22Rv1 (cell line): Measurements from ENCODE around the gene WDFY2.

Experiments used
- H3K27ac ChIP-seq: fragments of 450-650 bp; 2 replicates; pipeline ENCODE4 v1.5.1; 2017
- ZFX ChIP-seq: fragments of 450-650 bp; IDR thresholded peaks from 2 replicates; pipeline ENCODE4 v1.6.1; 2017; ENCODE audit warnings: antibody characterized with exemption, borderline replicate concordance
- TF ChIP-seq, protein P1 (sequence below): fragments of 450-650 bp; IDR thresholded peaks from 2 replicates; pipeline ENCODE4 v1.5.1; 2017; ENCODE audit warnings: mild to moderate bottlenecking

The WDFY2 gene

DNA sequence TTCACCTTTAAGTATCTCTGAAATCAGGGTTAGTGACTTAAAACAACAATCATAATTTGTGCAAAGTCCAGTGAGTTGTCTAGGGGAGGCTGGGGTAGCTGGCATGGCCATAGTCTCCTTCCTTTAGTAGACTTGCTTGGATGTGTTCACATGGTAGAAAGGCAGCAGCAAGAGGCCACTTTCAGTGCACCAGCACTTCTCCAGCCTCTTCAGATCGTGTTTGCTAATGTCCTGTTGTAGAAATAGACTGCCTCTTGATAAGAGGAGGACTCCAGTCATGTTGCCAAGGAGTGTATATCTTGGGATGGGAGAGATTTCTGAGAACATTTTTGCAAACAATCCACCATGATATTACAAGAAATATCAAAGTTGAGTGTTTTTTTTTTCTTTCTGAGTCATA is 22.9 kb downstream of the WDFY2 start:
- TF ChIP-seq, protein P1, sequence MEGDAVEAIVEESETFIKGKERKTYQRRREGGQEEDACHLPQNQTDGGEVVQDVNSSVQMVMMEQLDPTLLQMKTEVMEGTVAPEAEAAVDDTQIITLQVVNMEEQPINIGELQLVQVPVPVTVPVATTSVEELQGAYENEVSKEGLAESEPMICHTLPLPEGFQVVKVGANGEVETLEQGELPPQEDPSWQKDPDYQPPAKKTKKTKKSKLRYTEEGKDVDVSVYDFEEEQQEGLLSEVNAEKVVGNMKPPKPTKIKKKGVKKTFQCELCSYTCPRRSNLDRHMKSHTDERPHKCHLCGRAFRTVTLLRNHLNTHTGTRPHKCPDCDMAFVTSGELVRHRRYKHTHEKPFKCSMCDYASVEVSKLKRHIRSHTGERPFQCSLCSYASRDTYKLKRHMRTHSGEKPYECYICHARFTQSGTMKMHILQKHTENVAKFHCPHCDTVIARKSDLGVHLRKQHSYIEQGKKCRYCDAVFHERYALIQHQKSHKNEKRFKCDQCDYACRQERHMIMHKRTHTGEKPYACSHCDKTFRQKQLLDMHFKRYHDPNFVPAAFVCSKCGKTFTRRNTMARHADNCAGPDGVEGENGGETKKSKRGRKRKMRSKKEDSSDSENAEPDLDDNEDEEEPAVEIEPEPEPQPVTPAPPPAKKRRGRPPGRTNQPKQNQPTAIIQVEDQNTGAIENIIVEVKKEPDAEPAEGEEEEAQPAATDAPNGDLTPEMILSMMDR, result no peak
- no peak for TF ChIP-seq ZFX

DNA sequence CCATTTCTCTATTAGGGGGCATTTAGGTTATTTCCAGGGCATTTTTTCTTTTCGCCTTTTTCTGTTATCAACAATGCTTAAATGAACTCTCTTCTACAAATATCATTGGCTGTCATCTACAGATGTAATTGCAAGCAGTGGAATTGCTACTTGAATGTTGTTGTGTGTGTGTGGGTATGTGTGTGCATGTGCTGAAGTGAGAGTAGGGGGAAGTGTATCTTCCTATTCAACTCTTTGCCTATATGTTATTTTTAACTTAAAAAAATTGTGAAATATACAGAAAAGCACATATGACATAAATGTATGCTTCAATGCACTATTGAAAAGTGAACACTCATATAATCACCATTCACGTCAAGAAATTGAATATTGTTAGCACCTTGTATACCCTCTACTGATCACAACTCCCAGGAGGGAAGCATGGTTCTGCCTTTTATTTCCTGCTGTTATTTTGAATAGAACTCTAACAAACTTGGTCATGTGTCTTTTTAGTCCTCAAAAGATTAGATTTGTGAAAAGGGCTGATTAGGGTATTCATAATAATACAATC is 24.7 kb downstream of the WDFY2 start:
- TF ChIP-seq, protein P1, result no peak
- no peak for TF ChIP-seq ZFX
- no peak overlapping the region for H3K27ac ChIP-seq

More for the DNA sequence above, 22.9 kb downstream of the WDFY2 start:
- H3K27ac ChIP-seq, result no peak overlapping the region

DNA sequence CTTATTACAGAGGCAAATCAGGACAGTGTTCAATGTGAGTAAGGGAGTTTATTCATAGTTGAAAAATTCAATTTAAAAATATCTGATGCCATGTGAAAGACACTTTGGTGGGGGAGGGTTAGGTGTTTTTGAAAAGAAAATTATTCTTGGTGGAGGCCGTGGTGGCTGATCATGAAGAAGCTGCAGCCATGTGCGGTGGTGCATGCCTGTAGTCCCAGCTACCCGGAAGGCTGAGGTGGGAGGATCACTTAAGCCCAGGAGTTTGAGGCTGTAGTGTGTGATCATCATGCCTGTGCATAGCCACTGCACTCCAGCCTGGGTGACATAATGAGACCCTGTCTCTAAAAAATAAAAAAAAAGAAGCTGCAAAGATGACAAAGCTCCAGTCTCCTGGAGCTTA is 28.6 kb downstream of the WDFY2 start:
- TF ChIP-seq, protein P1, result no peak
- TF ChIP-seq ZFX, result no peak
- no peak overlapping the region for H3K27ac ChIP-seq

DNA sequence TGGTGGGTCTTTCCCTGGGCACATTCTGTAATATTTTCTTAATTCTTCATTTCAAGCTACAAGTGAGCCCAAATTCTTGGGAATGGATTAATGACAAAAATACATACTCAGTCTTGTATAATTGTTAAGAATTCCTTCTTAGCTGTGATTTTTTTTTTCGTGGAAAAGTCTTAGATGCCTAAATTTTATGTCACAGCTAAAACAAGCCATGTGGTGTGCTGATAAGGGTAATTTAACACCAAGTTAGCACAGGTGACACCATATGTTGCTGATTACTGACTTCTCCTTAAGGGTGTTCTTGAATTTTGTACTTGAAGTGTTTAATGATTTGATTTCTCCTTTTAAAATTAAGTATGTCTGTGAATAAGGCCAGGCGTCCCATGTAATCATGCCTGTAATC is 29.3 kb downstream of the WDFY2 start:
- no peak for TF ChIP-seq ZFX
- TF ChIP-seq, protein P1, result no peak
- no peak overlapping the region for H3K27ac ChIP-seq

DNA sequence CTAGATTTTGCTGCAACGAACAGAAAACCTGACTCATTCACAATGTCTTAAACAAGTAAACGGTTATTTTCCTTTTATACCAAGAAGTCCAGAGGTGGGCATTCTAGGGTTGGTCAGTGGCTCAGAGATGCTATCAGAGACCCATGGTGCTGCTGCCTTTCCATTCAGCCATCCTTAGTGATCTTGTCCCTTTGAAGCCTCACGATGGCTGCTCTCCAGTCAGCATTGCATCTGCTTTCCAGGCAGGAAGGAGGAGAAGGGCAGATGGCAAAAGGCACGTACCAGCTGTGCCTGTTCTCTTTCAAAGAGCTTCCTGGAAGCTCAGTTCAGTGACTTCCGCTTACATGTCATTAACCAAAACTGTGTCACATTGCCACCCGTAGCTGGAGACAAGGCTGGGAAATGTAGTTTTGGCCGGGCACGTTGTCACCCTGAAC is 30.1 kb downstream of the WDFY2 start:
- no peak overlapping the region for H3K27ac ChIP-seq
- no peak for TF ChIP-seq ZFX
- TF ChIP-seq, protein P1, result no peak

DNA sequence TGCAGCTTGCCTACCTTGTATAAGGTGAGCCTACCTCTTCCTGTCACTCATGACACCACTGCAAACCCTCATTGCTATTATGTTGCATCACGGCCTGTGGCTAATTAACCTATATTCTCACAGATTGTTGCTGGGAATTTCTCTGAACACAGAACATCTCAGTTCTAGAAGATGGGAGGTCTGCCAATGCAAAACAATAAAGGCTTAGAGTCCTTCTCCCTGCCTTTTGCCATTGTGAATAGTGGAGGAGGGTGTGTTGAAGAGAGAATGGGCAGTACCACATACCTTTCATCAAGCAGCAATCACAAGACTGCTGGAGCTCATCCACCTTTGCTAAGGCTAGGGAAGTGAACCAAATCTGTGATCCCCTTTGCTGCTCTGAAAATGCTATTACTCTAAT is 34.4 kb downstream of the WDFY2 start:
- H3K27ac ChIP-seq, result no peak overlapping the region
- TF ChIP-seq ZFX, result no peak
- TF ChIP-seq, protein P1, result no peak

DNA sequence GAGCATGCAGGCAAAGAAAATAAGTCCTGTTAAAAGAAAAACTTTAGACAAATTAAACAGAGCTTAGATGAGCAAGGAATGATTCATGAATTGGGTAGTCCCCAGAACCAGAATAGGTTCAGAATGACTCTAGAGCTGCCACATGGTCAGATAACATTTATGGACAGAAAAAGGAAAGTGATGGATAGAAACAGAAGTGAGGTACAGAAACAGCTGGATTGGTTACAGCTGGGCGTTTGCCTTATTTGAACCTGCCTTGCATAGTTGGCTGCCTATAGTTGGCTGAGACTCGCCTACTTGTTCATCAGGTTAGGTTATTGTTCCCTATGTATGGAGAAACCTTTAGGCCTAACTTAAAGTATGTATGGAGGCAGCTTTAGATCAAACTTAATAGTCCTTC is 35.4 kb downstream of the WDFY2 start:
- no peak overlapping the region for H3K27ac ChIP-seq
- no peak for TF ChIP-seq ZFX
- TF ChIP-seq, protein P1, result no peak
